Activated T-cell treated with anti-CD3 and anti-CD28 coated beads for 1 hour (primary cell): ENCODE results near the gene SGMS1.
"Not testable (repeated sequence)": the region's sequence is repeated elsewhere in the genome, so short reads cannot be mapped to it uniquely, and the experiment has no call there.

Experiments
- DNase-seq: peaks from one replicate; pipeline ENCODE4 v3.0.0-alpha.2; 2020; ENCODE audit warnings: low read depth

The SGMS1 gene

DNA sequence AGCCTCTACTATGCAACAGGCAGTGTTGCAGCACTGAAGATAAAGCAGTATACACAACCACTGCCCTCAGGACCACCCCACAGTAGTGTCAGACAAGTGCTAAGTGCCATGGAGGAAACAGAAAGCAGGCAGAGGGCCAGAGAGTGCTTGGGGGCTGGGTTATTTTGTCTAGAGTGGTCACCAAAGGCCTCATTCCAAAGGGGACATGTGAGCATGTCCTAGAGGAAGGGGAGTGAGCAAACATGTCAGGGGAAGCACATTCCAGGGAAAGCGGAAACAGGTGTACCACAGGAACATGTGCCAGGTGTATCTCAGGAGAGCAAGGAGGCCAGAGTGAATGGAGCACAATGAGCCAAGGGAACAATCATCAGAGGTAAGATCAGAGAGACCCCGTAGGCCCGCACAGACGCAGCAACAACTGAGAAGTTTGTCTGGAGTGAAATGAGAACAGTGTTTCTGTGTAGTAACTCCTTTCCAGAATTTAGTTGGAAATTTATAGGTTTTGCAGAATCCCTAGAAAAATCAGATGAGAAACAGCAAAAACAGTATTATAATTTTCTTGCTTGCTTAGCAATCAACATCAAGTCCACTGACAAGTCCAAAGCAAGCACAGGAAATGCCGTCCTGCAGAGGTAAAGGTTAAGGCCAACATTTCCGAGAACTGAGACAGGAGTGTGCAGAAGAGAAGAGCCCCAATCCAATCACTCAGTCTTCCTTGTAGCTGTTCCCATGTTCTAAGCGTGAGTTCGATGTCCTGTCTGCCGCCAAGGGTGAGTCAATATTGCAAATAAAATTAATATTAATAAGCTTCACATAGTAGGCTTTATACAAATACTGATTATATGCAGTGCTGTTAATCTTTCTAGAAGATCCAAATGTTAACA, 67.3 kb downstream of the SGMS1 start:
- DNase-seq: no peak

DNA sequence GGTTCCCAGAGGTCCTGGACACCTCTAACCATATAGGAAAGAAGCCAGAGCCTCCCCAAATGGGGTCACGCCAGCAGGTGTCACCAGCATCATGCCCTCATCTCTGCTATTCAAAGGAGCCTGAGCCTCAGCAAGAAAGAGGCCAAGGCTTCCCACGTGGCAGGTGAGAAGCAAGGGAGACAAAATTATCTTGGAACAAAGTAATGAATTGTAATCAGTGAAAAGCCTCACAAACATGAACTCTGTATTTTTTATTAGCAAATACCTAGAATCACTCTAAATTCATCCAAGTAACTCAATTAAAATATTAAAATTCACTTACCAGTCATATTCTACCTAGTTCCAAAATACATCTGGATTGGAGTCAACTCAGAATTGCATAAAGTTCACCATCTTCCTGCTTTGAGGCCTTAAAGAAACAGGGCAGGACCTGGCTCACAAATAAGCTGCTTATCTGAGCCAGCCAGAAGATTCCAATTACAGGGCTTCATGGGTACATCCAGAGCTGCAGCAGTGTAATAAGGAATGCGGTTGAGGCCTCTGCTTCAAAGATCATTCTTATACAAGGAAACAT, 68.7 kb downstream of the SGMS1 start:
- DNase-seq: no peak

DNA sequence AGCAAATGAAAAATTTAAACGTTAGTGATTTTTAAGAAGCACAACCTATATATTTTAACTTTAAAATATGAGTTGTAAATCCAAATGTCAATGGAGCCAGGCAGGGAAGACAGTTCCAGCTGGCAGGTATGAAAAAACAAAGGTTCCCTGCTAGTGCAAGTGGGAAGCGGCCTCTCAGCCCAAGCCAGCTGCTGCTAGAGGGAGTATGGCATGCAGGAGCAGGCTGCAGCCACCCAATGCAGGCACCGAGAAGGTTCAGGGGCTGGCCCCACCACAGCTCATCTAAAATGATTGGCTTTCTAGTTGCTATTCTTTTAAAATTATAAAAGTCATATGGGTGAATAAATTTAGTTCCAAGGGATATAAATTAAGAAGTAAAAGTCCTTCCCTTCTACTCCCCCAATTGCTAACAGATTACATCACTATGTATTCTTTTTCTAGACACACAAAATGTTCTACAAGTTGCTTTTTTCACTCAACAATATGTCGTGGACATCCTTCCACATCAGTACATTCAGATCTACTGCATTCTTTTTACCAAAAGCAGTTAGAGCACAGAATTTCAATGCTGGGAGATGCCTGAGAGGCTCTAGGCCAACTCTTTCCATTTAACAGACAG, 69.3 kb downstream of the SGMS1 start:
- DNase-seq: no peak

DNA sequence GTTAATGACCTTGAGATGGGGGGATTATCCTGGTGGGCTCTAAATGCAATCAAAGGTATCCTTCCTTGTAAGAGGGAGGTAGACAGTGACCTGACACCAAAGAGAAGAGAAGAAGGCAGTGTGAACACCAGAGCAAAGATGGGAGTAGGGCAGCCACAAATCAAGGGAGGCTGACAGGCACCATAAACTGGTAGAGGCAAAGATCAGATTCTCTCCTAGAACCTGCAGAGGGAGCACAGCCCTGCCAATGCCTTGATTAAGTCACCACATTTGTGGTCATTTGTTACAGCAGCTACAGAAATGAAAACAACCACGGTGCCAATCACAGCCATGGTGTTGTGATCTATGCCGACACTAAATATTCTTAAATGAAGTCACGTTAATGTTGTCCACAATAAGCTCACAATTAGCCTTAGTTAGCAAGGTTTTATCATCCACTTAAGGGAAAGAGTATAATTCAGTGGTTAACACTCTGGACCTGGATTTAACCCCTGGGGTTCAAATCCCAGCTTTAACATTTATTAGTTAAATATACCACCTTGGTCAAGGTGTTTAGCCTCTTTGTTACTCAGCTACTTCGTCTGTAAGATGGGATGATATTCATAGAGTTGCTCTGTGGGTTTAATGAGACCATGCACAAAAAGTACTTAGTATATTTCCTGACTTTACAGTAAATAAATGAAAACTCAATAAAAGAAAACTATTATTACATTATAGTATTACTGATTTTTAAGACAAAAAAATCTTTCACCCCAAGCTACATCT, 70.8 kb downstream of the SGMS1 start:
- peak; percentile 4 for DNase-seq

DNA sequence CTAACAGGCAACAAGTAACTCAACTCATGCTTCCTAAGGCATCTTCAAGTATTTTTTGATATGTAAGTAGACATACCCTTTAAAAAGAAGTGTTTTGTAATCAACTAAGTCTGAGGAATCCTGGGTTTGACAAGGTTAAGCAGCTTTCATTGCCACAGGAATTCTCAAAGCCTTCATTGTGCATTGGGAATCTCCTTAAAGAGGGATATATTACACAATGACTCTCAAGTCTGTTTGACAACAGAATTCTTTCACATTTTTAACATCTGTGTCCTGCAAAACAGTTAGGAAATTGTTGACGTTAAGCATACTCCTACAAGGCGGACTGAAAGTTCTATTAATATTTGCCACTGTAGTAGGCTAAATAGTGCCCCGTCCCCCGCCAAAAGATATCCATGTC, 71.4 kb downstream of the SGMS1 start:
- DNase-seq: no peak

DNA sequence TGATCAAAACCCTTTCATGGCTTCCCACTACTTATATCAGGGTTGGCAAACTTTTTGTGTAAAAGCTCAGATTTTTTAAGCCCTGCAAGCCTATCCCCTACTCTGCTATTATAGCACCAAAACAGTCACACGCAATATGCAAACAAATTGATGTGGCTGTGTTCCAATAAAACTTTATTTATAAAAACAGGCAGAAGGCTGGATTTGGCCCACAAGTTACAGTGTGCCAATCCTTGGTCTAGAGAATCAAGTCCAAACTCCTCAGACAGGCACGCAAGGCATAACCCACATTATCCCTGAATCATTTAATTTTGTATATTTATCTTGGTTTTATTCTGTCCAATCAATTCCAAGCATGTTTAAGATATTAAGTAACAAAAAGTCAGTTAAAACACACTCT, 71.9 kb downstream of the SGMS1 start:
- no peak for DNase-seq

DNA sequence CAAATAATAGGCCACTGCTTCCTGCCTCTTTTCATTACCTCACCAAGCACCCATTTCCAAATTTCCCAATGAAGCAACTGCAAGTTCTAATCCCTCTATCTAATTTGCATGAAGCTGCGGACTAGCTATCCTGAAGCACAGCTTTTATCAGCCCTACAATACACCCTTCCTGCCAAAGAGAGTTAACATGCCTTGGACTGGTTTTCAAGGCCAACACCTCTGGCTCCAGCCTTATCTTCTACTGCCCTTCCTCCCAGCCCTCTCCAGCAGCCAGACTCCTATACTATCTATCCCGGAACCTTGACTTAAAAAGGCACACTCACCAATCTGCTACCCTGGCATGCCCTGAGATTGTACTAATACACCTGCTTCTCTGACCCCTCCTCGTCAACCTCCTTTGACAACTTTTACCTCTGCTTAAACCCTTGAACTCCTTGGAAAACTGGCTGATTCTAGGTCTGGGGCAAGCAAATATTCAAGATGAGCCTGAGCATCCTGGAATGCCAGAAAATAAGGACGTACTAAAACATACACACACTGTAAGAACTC, 73.4 kb downstream of the SGMS1 start:
- DNase-seq: no peak

DNA sequence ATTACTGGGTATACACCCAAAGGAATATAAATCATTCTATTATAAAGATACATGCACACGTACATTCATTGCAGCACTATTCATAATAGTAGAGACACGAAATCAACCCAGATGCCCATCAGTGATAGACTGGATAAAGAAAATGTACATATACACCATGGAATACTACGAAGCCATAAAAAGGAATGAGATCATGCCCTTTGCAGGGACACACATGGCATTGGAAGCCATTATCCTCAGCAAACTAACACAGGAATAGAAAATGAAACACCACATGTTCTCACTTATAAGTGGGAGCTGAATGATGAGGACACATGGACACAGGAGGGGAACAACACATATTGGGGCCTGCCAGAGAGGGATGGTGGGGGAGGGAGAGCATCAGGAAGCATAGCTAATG, 74.6 kb downstream of the SGMS1 start:
- not testable (repeated sequence) for DNase-seq

DNA sequence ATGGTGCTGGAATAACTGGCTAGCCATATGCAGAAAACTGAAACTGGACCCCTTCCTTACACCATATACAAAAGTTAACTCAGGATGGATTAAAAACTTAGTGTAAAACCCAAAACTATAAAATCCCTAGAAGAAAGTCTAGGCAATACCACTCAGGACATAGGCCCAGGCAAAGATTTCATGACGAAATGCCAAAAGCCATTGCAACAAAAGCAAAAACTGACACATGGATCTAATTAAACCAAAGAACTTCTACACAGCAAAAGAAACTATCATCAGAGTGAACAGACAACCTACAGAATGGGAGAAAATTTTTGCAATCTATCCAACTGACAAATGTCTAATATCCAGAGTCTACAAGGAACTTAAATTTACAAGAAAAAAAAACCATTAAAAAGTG, 75.3 kb downstream of the SGMS1 start:
- not testable (repeated sequence) for DNase-seq

DNA sequence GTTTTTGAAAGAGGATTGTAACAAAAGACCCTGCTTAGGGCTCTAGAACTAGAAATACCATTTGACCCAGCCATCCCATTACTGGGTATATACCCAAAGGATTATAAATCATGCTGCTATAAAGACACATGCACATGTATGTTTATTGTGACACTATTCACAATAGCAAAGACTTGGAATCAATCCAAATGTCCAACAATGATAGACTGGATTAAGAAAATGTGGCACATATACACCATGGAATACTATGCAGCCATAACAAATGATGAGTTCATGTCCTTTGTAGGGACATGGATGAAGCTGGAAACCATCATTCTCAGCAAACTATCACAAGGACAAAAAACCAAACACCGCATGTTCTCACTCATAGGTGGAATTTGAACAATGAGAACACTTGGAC, 77.5 kb downstream of the SGMS1 start:
- not testable (repeated sequence) for DNase-seq

DNA sequence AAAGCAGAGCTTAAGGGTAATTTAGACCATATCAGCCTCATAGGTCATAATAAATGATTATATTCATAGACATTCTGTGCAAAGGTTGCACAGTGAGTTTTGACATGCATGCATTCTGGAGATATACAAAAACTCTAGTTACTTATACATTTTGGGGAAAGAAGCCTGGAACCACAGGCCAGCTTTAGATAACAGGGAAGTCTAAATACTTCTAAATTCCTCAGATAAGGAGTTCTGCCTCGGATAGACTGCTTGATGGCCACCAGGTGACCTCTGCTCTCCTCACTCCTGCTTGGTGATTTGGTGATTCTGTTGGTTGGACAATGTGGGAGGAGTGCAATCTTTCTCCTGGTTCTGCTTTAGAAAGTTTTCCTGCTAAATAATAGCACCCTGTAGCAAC, 77.9 kb downstream of the SGMS1 start:
- DNase-seq: no peak

DNA sequence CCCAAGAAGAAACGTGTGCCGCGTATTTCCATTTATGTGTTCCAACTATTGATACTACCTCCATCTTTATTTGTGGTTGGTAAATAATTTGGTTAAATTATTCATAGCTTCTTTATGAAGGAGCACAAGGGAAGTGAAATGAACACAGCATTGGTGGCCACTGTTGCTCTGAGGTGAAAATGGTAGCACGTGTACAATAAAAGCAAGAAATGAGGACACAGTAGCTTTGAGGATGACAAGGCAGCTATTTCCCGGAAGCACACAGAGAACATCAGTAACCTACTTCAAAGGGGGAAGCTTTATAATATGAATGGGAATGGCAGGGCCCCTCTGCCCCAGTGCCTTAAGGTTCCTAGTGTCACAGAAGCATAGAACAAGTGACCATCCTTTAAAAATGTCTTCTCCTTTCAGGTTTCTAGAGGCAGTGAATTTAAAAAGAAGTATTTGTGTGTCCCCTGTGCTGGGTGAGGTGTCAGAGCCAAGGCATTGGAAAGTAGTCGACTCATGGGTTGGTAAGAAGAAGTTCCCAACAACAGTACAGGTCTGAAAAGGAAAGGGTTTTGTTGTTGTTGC, 78.8 kb downstream of the SGMS1 start:
- DNase-seq: no peak

DNA sequence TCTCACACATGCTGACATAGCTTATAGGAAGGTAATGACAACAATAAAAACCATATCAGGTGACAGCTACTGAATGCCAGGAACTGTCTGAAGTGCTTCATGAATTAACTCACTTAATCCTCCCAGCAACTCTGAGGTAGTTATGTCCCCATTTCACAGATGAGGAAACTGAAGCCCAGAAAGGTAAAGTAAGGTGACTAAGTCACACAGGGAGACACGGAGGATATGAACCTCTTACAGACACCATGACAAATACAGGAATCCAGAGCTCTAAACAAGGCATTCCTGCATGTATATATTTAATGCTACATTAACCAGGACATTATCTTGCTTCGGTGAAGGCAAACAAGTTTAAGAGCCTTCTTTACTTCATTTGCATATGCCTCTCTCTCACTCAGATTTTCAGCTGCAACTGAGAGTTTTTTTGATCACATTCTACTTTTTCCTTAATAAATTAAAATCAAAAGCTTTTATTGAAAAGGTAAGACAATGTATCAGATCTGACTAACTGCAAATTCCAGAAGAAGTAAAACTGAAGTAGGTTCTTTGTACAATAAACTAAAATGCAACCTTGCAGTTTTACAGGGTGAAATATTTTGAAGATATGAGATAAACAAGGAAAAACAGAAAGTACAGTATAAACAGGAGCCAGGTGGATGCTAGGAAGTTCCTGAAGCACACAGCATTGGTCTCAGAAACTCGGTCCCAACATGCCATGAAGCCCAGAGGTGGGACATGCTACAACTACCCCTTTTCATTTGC, 79.5 kb downstream of the SGMS1 start:
- DNase-seq: no peak

DNA sequence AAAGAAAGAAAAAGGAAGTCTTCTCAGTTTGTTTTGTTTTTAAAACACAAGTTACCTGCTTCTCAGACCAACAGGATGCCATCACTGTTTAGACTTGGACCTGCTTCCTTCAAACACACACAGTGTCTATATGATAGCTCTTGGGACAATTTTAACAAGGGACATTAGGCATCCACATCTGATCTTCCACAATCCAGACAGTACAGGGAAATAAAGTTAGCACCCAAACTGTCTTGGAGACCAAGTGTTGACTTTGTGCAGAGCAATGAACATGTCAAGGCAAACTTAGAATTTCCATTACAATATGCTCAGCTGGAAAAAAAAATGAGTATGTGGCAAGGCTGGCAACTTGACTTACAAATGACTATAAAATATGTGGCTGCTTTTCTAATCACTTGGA, 80.9 kb downstream of the SGMS1 start:
- no peak for DNase-seq

DNA sequence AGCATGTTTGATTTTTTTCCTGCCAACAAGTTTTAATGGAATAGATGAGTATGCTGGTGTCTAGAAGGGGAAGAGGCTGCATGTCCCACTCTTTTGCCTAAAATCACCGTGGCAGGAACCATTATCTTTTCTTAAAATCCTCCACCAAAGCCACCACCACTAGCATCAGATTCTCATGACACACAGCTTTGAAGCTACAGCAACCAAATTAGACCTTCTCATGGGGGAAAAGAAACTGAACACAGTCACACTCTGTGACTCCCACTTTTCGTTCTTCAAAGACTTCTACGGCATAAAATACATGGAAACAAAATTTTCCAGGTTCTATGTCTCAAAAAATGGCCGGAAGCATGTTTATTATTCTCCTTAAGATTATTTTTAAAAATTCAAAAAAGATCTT, 81.8 kb downstream of the SGMS1 start:
- no peak for DNase-seq

DNA sequence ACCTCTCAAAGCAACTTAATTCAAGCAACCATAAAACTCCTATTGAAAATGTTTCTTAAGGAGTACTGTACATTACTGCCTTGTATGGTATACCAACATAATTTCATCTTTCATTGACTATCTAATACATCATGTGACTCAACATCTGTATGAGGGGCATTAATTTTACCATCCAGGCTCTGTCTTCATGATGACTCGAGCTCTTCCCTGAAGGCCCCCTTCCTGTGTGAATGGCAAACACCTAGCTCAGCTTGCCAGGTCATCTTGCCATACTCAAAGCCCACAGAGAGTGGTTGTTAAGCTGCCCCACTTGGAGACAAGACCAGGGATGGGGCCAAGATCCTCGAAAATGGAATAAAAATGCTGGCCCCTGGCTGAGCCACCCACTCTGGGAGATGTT, 82.4 kb downstream of the SGMS1 start:
- DNase-seq: no peak

DNA sequence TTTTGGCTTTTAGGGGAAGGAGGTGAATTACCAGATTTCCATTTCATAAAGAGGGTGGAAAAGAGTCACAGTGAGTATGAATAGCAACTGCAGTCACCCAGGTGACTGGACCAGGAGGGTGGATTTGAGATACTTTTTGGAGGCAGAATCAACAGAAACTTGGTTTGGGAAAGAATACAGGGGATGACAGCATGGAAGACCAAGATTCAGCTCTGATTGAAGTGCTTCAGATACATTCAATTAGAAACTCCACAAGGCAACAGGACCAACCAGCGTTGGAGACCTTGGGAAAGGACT, 83.0 kb downstream of the SGMS1 start:
- DNase-seq: no peak

DNA sequence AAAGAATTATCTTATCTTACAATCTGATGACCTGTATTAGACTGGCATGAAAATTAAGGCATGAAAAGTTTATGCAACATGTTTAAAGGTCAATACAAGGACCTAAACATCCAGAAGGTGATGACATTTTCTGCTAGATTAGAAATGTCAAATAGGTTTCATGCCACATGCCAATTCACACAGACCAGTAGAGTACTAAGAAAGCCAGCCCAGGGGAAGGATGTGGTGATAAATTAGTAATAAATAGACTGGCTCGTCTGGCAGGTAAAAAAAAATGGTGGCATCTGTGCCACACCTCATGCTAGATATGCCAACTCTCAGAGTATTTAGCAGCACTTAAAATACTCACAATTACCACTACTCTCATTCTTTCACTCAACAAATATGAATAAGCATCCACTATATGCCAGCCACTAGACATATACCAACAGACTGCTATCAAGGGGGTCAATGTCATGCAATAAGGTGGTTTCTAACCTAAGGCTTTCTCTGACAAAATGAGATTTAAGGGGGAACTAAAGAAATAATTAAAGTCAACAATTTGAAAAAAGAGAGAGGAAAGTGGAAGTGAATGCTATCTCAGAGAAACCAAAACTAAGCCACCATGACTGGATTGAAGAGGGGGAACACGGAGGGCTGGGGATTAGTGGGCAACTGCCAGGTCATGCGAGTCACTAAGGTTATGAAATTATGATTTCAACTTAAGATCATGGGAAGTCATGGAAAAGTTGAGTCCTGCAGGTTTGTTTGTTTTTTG, 83.5 kb downstream of the SGMS1 start:
- DNase-seq: no peak

DNA sequence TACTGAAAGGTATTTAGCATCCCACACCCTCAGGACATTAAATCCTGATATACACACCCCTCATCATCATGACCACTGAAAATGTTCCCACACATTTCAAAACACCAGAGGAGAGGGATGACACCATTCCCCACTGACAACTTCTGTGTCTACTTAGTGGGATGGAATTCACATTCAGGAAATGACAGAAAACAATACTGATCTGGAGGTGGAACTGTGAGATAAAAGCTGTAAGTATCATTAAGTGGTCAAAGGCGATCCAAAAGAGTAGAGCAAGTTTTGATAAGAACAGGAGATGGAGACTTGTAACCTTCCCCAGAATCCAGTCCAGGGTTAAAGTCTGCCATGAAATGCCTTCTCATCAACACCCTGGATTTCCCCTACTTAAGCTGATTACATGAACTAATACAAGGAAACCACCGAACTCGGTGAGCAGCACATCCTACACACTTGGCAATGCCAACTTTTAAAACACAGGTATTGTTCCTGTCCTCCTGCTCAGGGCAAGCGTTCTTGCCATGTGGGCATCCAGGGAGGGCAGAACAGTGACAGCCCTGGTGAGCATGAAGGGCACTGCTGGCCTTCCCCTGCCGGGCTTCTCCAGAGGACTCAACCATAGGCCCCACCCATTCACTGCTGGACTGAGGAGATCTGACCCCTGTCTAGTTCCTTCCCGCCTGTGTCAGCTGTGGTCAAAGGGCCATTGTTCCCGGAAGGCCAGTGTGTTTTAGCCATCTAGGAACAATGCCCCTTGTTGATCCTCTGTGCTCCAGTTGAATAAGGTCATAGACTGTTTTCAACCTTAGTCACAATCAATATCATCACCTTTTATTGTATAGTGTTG, 85.0 kb downstream of the SGMS1 start:
- no peak for DNase-seq
